Neural progenitor cell (in vitro differentiated cells): ENCODE results near the gene ZFYVE21. TPM values are rescaled to one million over a fixed set of nuclear protein-coding genes. Genes with fewer than 3 reads are reported as not detected.

Experiments
- DNase-seq: peaks from one replicate; pipeline ENCODE4 v3.0.0-alpha.2; 2016; ENCODE audit warnings: low spot score
- H2AFZ ChIP-seq: fragments of 200-600 bp; sonication (generic); replicated peaks from 2 replicates; pipeline ENCODE4 v1.6.1; 2016; ENCODE audit warnings: antibody characterized with exemption
- H3F3A ChIP-seq: fragments of 200-600 bp; sonication (generic); 2 replicates; pipeline ENCODE4 v1.6.1; 2016; ENCODE audit warnings: antibody characterized with exemption, low read depth
- H3K27ac ChIP-seq: fragments of 200-600 bp; sonication (generic); 2 replicates; pipeline ENCODE4 v1.5.1; 2016; ENCODE audit warnings: mild to moderate bottlenecking
- H3K27me3 ChIP-seq: fragments of 200-600 bp; sonication (generic); 2 replicates; pipeline ENCODE4 v1.6.1; 2016; ENCODE audit warnings: mild to moderate bottlenecking, moderate library complexity
- H3K36me3 ChIP-seq: fragments of 200-600 bp; sonication (generic); 2 replicates; pipeline ENCODE4 v1.5.1; 2016
- H3K4me1 ChIP-seq: fragments of 200-600 bp; sonication (generic); 2 replicates; pipeline ENCODE4 v1.6.1; 2016; ENCODE audit warnings: mixed run types
- H3K4me2 ChIP-seq: fragments of 200-600 bp; sonication (generic); 2 replicates; pipeline ENCODE4 v1.6.1; 2016
- H3K4me3 ChIP-seq: fragments of 200-600 bp; sonication (generic); 2 replicates; pipeline ENCODE4 v1.5.1; 2016
- H3K79me2 ChIP-seq: fragments of 200-600 bp; sonication (generic); 2 replicates; pipeline ENCODE4 v1.6.1; 2016; ENCODE audit warnings: low read depth
- H3K9ac ChIP-seq: fragments of 200-600 bp; sonication (generic); 2 replicates; pipeline ENCODE4 v1.6.1; 2016
- H3K9me3 ChIP-seq: fragments of 200-600 bp; sonication (generic); 2 replicates; pipeline ENCODE4 v1.5.1; 2016; ENCODE audit warnings: low read depth
- H4K20me1 ChIP-seq: fragments of 200-600 bp; sonication (generic); 2 replicates; pipeline ENCODE4 v1.6.1; 2016; ENCODE audit warnings: low read depth
- H3K27ac Mint-ChIP-seq: 3 replicates; pipeline ENCODE4 v1.8.0; 2021; ENCODE audit warnings: mixed read lengths
- H3K27me3 Mint-ChIP-seq: 2 replicates; pipeline ENCODE4 v1.8.0; 2022; ENCODE audit warnings: low read depth, mild to moderate bottlenecking, inconsistent platforms, moderate library complexity, mixed read lengths; ENCODE audit not compliant: insufficient read depth
- H3K36me3 Mint-ChIP-seq: 3 replicates; pipeline ENCODE4 v1.8.0; 2021; ENCODE audit warnings: mixed read lengths
- H3K4me1 Mint-ChIP-seq: 3 replicates; pipeline ENCODE4 v1.8.0; 2021; ENCODE audit warnings: mixed read lengths
- H3K4me3 Mint-ChIP-seq: 3 replicates; pipeline ENCODE4 v1.8.0; 2021; ENCODE audit warnings: mild to moderate bottlenecking, moderate library complexity, mixed read lengths
- H3K9me3 Mint-ChIP-seq: 3 replicates; pipeline ENCODE4 v1.8.0; 2020; ENCODE audit warnings: mixed read lengths
- CTCF ChIP-seq: fragments of 200-600 bp; sonication (generic); IDR thresholded peaks from 2 replicates; pipeline ENCODE4 v1.5.1; 2017; ENCODE audit warnings: antibody characterized with exemption, mild to moderate bottlenecking
- EZH2 ChIP-seq: fragments of 200-600 bp; sonication (generic); IDR thresholded peaks from 2 replicates; pipeline ENCODE4 v1.6.1; 2017; ENCODE audit warnings: antibody characterized with exemption, mild to moderate bottlenecking, moderate library complexity
- EZH2phosphoT487 ChIP-seq: fragments of 200-600 bp; sonication (generic); IDR thresholded peaks from 2 replicates; pipeline ENCODE4 v1.6.1; 2017; ENCODE audit warnings: antibody characterized with exemption
- total RNA-seq: library from RNA; depleted of rRNA; stranded (reverse); fragments of >200 nt; gene quantifications from 2 replicates; pipeline ENCODE4 v1.2.3, GENCODE V29; 2015; ENCODE audit warnings: low replicate concordance

Gene ZFYVE21
- total RNA-seq, 1 donor from 2014 or later, result 46.2 TPM

GRCh38 chr14:103716091-103716801, 636 bp downstream of the ZFYVE21 start:
- Histone ChIP-seq H2AFZ (no peak overlapping the region), H3K4me3 (peak overlapping the region; percentile 98), H3K36me3 (no peaks in the 10 kb centered on the region), H3K9ac (peak overlapping the region; percentile 58), H3K27ac (no peak overlapping the region), H3K4me2 (peak overlapping the region; percentile 99), H3F3A (peaks cover 15% of the 10 kb centered on the region), H3K9me3 (no peaks in the 10 kb centered on the region), H4K20me1 (peaks cover 81% of the 10 kb centered on the region), H3K79me2 (peaks cover 81% of the 10 kb centered on the region), H3K27me3 (no peaks in the 10 kb centered on the region), H3K4me1 (peaks cover 22% of the 10 kb centered on the region)
- Mint-ChIP-seq H3K4me1 (peaks cover 54% of the 10 kb centered on the region), H3K27ac (no peak overlapping the region), H3K9me3 (no peaks in the 10 kb centered on the region), H3K36me3 (peaks cover 13% of the 10 kb centered on the region), H3K4me3 (peak overlapping the region; percentile 90), H3K27me3 (peaks cover 7% of the 10 kb centered on the region)
- DNase-seq, result no peak
- no peak for TF ChIP-seq EZH2phosphoT487

GRCh38 chr14:103716899-103717411, 1.3 kb downstream of the ZFYVE21 start:
- DNase-seq, result peak; percentile 55
- H3K9me3 ChIP-seq, result no peaks in the 10 kb centered on the region
- Mint-ChIP-seq H3K36me3 (peaks cover 13% of the 10 kb centered on the region), H3K27me3 (peaks cover 7% of the 10 kb centered on the region), H3K4me1 (peaks cover 52% of the 10 kb centered on the region), H3K4me3 (peak overlapping the region; percentile 90), H3K9me3 (no peaks in the 10 kb centered on the region), H3K27ac (no peak overlapping the region)
- peaks cover 15% of the 10 kb centered on the region for H3F3A ChIP-seq
- H3K79me2 ChIP-seq, result peaks cover 87% of the 10 kb centered on the region
- H4K20me1 ChIP-seq, result peaks cover 81% of the 10 kb centered on the region
- TF ChIP-seq EZH2phosphoT487 (no peak), EZH2 (no peak), CTCF (no peak)
- H2AFZ ChIP-seq, result no peak overlapping the region
- peak overlapping the region; percentile 98 for H3K4me3 ChIP-seq
- no peak overlapping the region for H3K9ac ChIP-seq
- H3K27me3 ChIP-seq, result no peaks in the 10 kb centered on the region
- no peaks in the 10 kb centered on the region for H3K36me3 ChIP-seq
- peak overlapping the region; percentile 99 for H3K4me2 ChIP-seq
- H3K27ac ChIP-seq, result no peak overlapping the region
- H3K4me1 ChIP-seq, result peaks cover 21% of the 10 kb centered on the region

DNA sequence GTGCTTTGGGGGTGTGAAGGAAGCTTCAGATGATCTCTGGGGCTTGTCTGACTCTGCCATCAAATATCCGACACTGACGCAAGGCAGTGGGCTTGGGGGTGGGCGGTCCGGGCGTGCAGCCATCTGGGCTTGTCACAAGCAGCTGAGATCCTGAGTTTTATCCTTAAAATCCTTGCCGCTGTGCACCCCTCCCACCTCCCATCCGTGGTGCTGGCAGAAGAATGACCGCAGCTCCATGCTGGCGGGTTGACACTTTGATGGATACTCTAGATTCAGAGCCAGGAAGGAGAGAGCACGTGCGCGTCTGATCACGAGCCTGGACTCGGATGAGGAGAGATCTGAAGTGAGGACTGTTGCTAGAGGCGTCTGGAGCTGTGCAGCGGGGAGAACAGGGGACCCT, 3.0 kb downstream of the ZFYVE21 start:
- peaks cover 8% of the 10 kb centered on the region for H3K36me3 Mint-ChIP-seq
- peaks cover 49% of the 10 kb centered on the region for H3K4me1 Mint-ChIP-seq
- peaks cover 89% of the 10 kb centered on the region for H3K79me2 ChIP-seq
- no peak overlapping the region for H3K4me3 ChIP-seq
- no peak overlapping the region for H3K27ac Mint-ChIP-seq
- no peak overlapping the region for H2AFZ ChIP-seq
- H3K9me3 ChIP-seq, result no peaks in the 10 kb centered on the region
- peaks cover 9% of the 10 kb centered on the region for H3K27me3 Mint-ChIP-seq
- peaks cover 9% of the 10 kb centered on the region for H3F3A ChIP-seq
- no peak overlapping the region for H3K4me3 Mint-ChIP-seq
- H3K27ac ChIP-seq, result no peak overlapping the region
- no peaks in the 10 kb centered on the region for H3K27me3 ChIP-seq
- no peak for DNase-seq
- H3K4me1 ChIP-seq, result peaks cover 21% of the 10 kb centered on the region
- H3K4me2 ChIP-seq, result no peak overlapping the region
- H3K9ac ChIP-seq, result no peak overlapping the region
- peaks cover 74% of the 10 kb centered on the region for H4K20me1 ChIP-seq
- no peaks in the 10 kb centered on the region for H3K9me3 Mint-ChIP-seq
- TF ChIP-seq CTCF (no peak), EZH2phosphoT487 (no peak), EZH2 (no peak)
- no peaks in the 10 kb centered on the region for H3K36me3 ChIP-seq

GRCh38 chr14:103719751-103720150, 4.1 kb downstream of the ZFYVE21 start:
- TF ChIP-seq CTCF (no peak), EZH2 (no peak), EZH2phosphoT487 (no peak)
- peaks cover 39% of the 10 kb centered on the region for H3K4me1 Mint-ChIP-seq
- no peak overlapping the region for H3K27ac Mint-ChIP-seq

More at GRCh38 chr14:103719751-103720150, 4.1 kb downstream of the ZFYVE21 start:
- Histone ChIP-seq H3K36me3 (no peaks in the 10 kb centered on the region), H3K9ac (no peak overlapping the region), H3K4me1 (peaks cover 13% of the 10 kb centered on the region), H3K27ac (no peak overlapping the region), H3K79me2 (peaks cover 83% of the 10 kb centered on the region), H2AFZ (no peak overlapping the region), H3F3A (no peaks in the 10 kb centered on the region), H3K27me3 (no peaks in the 10 kb centered on the region), H4K20me1 (peaks cover 74% of the 10 kb centered on the region), H3K4me2 (no peak overlapping the region), H3K9me3 (no peaks in the 10 kb centered on the region), H3K4me3 (no peak overlapping the region)
- Mint-ChIP-seq H3K27me3 (peaks cover 10% of the 10 kb centered on the region), H3K36me3 (peaks cover 8% of the 10 kb centered on the region), H3K4me3 (no peak overlapping the region), H3K9me3 (no peaks in the 10 kb centered on the region)
- no peak for DNase-seq
